ENCODE data around the gene FAM193B. TPM values are rescaled to one million over a fixed set of nuclear protein-coding genes. Genes with fewer than 3 reads are reported as not detected.

The FAM193B gene
- total RNA-seq, 2 experiments from 2014 or later: 95.8 to 105 TPM

DNA sequence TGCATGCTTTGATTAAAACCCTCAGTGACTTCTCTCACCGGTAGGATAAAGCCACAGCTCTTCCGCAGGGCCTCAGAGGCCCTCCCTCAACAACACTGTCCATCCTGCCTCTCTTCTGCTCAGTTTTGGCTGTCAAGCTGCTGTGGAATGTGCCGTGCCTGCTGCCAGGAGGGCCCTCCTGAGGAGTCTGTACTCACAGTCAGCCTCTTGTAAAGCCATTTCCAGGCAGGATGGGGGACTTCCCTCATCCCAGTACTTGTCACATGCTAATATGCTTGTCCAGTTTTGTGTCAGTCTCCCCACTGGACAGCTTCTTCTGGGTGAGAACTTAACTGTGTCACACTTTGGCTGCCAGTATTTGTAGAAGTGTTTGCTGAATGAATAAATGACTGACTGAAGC, 23.7 kb downstream of the FAM193B start:
- DNase-seq (no peak), ATAC-seq (no peak)
- no peaks in the 10 kb centered on the region for H3K9me3 Mint-ChIP-seq (ENCODE audit: insufficient read depth)
- H3K27me3 Mint-ChIP-seq (ENCODE audit: low read depth): no peaks in the 10 kb centered on the region
- H3K36me3 Mint-ChIP-seq (ENCODE audit: low read depth): peaks cover 24% of the 10 kb centered on the region
- peak overlapping the region; percentile 50 for H3K27ac Mint-ChIP-seq
- ChIA-PET POLR2A (no interaction called here), CTCF (no interaction called here)
- no peak overlapping the region for H3K4me3 Mint-ChIP-seq
- H3K4me1 Mint-ChIP-seq (ENCODE audit: low read depth): no peaks in the 10 kb centered on the region

DNA sequence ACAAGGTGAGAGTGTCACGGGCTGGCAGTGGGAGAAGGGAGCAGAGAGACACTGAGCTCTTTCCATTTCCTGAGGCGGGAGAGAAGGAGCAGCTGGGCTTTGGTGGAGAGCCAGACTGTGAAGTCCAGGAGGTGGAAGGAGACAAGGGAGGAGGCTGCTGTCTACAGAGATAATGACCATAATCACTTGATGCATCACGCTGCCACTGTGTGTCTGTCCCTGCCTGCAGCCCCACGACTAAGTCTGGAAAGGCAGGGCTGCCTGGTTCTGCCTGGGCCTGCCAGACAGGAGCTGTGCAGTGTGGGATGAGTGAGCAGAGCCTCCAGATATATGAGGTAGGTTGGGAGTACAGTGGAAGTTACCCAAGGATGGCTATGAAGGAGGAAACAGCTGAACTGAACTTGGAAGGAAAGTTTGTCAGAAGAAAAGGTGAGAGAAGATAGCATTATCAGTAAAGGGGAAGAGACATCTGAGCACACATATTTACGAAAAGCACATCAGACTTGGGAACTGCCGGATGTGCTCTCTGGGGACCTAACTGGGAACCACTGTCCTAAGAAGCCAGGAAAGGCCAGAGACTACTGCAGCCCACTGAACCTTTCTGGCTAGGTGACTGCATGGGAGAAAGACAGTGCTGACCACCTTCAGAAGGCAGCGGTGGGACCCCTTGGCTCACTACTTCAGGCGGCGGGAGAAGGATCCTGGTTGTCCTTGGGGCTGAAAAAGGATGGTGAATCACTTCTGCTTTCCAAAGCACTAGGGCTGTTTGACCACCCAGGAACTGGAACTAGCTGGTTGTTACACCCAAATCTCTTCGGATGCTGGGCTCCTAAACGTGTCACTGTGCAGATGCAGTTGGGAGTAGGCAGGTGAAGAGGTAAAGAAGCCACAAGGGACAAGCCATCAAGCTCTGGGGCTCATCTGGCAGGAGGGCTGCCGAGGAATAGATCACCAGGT, 24.8 kb downstream of the FAM193B start:
- Mint-ChIP-seq H3K4me3 (no peak overlapping the region), H3K36me3 (ENCODE audit: low read depth) (peaks cover 26% of the 10 kb centered on the region), H3K9me3 (ENCODE audit: insufficient read depth) (no peaks in the 10 kb centered on the region), H3K27ac (no peak overlapping the region), H3K4me1 (ENCODE audit: low read depth) (no peaks in the 10 kb centered on the region), H3K27me3 (ENCODE audit: low read depth) (no peaks in the 10 kb centered on the region)
- ATAC-seq (no peak), DNase-seq (no peak)
- POLR2A ChIA-PET: no interaction called here
- CTCF ChIA-PET: no interaction called here

DNA sequence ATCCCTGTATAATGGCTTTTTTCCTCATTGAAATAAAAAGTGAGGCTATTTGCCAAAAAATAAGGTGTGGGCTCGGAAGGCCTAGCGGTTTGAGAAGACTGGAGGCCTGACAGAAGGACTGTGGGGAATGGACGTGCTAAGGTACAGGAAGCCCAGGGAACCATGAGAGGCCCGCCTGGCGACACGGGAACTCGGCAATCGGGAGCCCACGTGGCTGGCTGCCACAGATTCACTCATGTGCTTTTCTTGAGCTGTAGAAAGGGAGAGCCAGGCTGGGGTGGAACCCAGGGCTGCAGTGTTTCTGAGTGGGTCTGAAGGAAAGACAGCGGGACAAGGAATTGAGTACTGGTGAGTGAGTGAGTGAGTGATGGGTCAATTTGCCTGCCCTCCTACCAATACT, 25.7 kb downstream of the FAM193B start:
- Mint-ChIP-seq H3K4me3 (no peak overlapping the region), H3K9me3 (ENCODE audit: insufficient read depth) (no peaks in the 10 kb centered on the region)

DNA sequence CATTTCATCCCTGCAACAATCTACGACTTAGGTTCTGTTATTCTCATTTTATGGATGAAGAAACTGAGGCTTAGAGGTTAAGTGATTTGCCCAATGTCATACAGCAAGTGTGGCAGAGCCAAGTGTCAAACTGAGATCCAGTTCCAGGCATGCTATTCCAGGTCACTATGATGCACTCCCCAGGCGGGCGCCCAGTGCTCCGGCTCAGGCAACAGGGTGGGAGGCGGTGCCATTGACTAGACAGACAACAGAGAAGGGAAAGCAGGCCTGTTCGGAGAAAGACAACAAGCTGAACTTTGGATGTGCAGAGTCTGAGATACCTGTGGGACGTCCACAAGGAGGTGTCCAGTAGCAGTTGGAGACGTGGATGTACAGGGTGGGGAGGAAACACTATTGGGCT, 26.8 kb downstream of the FAM193B start:
- Mint-ChIP-seq H3K27ac (no peak overlapping the region), H3K36me3 (ENCODE audit: low read depth) (peaks cover 25% of the 10 kb centered on the region), H3K27me3 (ENCODE audit: low read depth) (no peaks in the 10 kb centered on the region), H3K4me3 (no peak overlapping the region), H3K9me3 (ENCODE audit: insufficient read depth) (no peaks in the 10 kb centered on the region), H3K4me1 (ENCODE audit: low read depth) (no peaks in the 10 kb centered on the region)
- CTCF ChIA-PET: interaction anchor here (1.0 kb wide), 1 partner anchor 11 kb away, joined by 3 read pairs; the partner anchor contains the start of gene DDX41
- ATAC-seq (no peak), DNase-seq (no peak)
- POLR2A ChIA-PET: no interaction called here

More for the DNA sequence above, 25.7 kb downstream of the FAM193B start:
- Mint-ChIP-seq H3K4me1 (ENCODE audit: low read depth) (no peaks in the 10 kb centered on the region), H3K36me3 (ENCODE audit: low read depth) (peaks cover 26% of the 10 kb centered on the region), H3K27me3 (ENCODE audit: low read depth) (no peaks in the 10 kb centered on the region), H3K27ac (no peak overlapping the region)
- POLR2A ChIA-PET: no interaction called here
- ATAC-seq (no peak), DNase-seq (no peak)
- CTCF ChIA-PET: no interaction called here

DNA sequence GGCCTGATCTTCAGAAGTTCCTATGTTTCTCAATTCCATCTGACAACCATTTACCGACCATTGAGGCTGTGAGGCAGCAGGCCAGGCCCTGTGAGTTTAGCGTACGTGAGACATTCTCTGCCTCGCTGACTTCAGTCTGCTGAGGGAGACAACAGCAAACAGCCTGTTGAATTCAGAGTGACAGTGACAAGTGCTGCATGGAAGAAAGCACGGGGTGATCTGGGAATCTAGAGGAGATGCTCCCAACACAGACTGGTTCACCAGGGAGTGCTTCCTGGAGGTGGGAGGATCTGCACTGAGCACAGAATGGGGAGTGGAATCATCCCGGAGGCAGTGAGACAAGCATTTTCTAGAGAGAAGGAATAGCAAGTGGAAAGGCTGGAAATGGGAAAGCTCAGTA, 27.6 kb downstream of the FAM193B start:
- Mint-ChIP-seq H3K36me3 (ENCODE audit: low read depth) (peaks cover 22% of the 10 kb centered on the region), H3K27me3 (ENCODE audit: low read depth) (no peaks in the 10 kb centered on the region), H3K4me1 (ENCODE audit: low read depth) (peaks cover 1% of the 10 kb centered on the region), H3K4me3 (no peak overlapping the region), H3K9me3 (ENCODE audit: insufficient read depth) (no peaks in the 10 kb centered on the region), H3K27ac (no peak overlapping the region)
- CTCF ChIA-PET: interaction anchor here (1.0 kb wide), 1 partner anchor 10 kb away, joined by 3 read pairs; the partner anchor contains the start of gene DDX41
- POLR2A ChIA-PET: no interaction called here
- no peak for DNase-seq
- ATAC-seq: no peak

DNA sequence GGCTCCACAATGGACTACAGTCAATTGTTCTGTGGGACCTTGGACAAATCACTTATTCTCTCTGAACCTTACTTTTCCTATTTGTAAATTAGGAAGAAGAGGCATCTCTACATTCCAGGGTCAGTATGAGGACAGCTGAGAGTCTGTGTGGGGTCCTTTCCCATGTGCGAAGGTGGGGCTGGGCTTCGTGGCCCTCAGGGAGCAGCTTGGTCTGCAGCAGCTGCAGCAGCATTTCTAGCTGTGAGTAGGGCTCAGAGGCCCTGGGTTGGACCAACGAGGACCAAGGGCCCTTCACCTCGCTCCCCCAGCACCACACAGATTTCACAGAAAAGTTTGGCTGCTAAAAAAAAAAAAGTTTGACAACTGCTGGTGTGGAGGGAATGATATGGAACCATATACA, 28.2 kb downstream of the FAM193B start:
- Mint-ChIP-seq H3K9me3 (ENCODE audit: insufficient read depth) (no peaks in the 10 kb centered on the region), H3K4me3 (no peak overlapping the region), H3K27me3 (ENCODE audit: low read depth) (no peaks in the 10 kb centered on the region), H3K36me3 (ENCODE audit: low read depth) (peaks cover 27% of the 10 kb centered on the region), H3K4me1 (ENCODE audit: low read depth) (peaks cover 7% of the 10 kb centered on the region), H3K27ac (no peak overlapping the region)
- DNase-seq: no peak
- ChIA-PET POLR2A (no interaction called here), CTCF (no interaction called here)
- ATAC-seq: no peak

DNA sequence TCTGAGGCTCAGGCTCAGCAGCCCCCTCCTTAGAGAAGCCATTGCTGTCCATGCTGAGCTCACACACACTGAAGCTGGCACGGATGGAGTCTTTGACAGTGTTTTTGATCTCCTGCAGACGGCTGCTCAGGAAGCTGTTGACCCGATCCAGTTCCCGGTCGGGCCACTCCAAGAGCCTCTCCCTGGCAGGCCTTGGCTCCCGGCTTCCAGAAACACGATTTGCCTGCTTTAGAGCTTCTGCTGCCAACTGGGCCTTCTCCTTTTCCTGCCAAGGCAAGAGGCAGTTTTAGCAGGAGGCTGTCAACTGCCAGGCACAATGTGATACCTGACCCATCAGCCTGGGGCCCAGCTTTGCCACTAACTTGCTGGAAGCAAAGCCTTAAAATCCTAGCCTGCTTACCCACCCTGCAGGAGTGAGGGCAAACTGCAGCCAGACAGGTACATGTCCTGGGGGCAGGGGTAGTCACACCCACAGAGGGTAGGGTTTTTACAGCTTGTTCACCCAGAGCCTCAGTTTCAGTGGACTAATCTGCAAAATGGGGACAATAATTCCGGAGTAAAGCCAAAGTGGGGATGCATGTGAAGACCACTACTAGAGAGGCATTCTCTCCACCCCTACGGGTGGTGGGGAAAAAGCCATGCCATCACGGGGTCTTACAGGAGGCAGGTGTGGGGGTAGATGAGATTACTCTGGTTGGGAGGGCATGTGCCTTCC, 29.3 kb downstream of the FAM193B start:
- H3K36me3 Mint-ChIP-seq (ENCODE audit: low read depth): peaks cover 29% of the 10 kb centered on the region
- H3K9me3 Mint-ChIP-seq (ENCODE audit: insufficient read depth): no peaks in the 10 kb centered on the region
- peaks cover 18% of the 10 kb centered on the region for H3K4me1 Mint-ChIP-seq (ENCODE audit: low read depth)
- H3K27ac Mint-ChIP-seq: no peak overlapping the region
- DNase-seq (no peak), ATAC-seq (no peak)
- CTCF ChIA-PET: interaction anchor here (1.2 to 2.0 kb wide), 2 partner anchors 9 to 23 kb away, joined by 3 to 6 read pairs; no protein-coding TSS in a partner anchor
- POLR2A ChIA-PET: interaction anchor here (0.8 to 1.0 kb wide), 2 partner anchors 14 to 54 kb away, joined by 3 read pairs; no protein-coding TSS in a partner anchor
- H3K4me3 Mint-ChIP-seq: no peak overlapping the region
- H3K27me3 Mint-ChIP-seq (ENCODE audit: low read depth): no peaks in the 10 kb centered on the region

DNA sequence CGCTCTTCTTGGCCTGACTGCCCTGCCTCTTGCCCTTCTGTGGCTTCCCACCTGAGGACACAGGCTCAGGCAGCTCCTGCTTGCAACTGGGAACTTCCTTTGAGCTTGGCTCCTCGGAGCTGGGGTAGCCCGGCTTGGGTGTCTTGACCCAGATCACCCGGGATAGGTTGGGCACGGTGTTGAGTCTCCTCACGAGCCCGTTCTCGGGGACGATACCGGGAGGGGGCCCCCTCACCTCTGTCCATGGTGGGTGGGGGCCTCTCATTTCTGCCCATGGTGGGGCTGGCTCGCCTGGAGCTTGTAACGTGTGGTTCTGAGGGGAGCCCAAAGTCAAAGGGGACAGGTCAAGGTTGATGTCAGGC, 29.8 kb downstream of the FAM193B start:
- no peak for DNase-seq
- ChIA-PET CTCF (interaction anchor here (2.0 kb wide), 1 partner anchor 23 kb away, joined by 6 read pairs; no protein-coding TSS in a partner anchor), POLR2A (interaction anchor here (0.8 to 1.0 kb wide), 2 partner anchors 14 to 54 kb away, joined by 3 read pairs; no protein-coding TSS in a partner anchor)
- no peak overlapping the region for H3K27ac Mint-ChIP-seq
- ATAC-seq: no peak
- peaks cover 32% of the 10 kb centered on the region for H3K36me3 Mint-ChIP-seq (ENCODE audit: low read depth)
- no peaks in the 10 kb centered on the region for H3K9me3 Mint-ChIP-seq (ENCODE audit: insufficient read depth)
- H3K4me1 Mint-ChIP-seq (ENCODE audit: low read depth): peaks cover 23% of the 10 kb centered on the region
- no peak overlapping the region for H3K4me3 Mint-ChIP-seq
- no peaks in the 10 kb centered on the region for H3K27me3 Mint-ChIP-seq (ENCODE audit: low read depth)

DNA sequence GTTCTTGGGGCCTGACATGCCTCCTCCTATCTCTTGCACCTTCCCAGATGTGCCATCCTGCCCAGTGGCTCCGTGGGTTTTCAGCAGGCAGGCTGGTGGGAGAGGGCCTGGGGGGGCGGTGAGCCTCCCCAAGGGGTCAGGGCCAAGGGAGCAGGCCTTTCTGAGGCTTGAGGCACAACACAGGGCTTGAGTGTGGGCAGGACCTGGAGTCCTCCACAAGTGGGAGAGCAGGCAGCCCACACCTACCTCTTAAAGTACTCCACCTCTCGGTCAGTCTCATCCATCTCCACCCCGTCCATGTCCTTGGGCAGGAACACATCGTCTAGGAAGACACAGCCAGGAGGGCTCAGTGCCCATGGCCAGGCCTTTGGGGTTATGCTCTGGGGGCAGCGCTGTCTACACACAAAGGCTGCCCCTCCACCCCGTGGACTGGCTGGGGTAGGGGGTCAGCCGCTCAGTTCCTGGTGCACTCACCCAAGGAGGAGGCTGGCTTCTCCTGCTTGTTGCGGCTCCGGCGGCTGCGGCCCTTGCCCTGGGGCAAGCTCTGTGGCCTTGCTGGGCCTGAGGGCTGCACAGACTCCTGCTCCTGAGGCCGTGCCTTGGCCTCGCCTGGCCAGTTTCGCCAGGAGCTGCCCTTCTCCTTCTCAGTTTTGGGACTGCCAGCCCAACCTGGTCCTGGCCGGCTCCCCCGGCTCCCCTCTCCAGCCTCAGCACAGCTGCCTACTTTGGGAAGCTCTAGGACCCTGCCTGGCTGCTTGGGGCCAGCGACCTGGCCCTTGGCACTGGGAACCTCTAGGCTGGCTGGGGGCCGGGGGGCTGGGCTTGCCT, 30.4 kb downstream of the FAM193B start:
- CTCF ChIA-PET: interaction anchor here (2.0 kb wide), 1 partner anchor 22 kb away, joined by 6 read pairs; no protein-coding TSS in a partner anchor
- ATAC-seq (no peak), DNase-seq (no peak)
- Mint-ChIP-seq H3K4me3 (no peak overlapping the region), H3K4me1 (ENCODE audit: low read depth) (peaks cover 28% of the 10 kb centered on the region), H3K9me3 (ENCODE audit: insufficient read depth) (no peaks in the 10 kb centered on the region), H3K27me3 (ENCODE audit: low read depth) (no peaks in the 10 kb centered on the region), H3K27ac (no peak overlapping the region), H3K36me3 (ENCODE audit: low read depth) (peaks cover 29% of the 10 kb centered on the region)
- POLR2A ChIA-PET: interaction anchor here (0.8 to 1.0 kb wide), 2 partner anchors 15 to 53 kb away, joined by 3 read pairs; no protein-coding TSS in a partner anchor

DNA sequence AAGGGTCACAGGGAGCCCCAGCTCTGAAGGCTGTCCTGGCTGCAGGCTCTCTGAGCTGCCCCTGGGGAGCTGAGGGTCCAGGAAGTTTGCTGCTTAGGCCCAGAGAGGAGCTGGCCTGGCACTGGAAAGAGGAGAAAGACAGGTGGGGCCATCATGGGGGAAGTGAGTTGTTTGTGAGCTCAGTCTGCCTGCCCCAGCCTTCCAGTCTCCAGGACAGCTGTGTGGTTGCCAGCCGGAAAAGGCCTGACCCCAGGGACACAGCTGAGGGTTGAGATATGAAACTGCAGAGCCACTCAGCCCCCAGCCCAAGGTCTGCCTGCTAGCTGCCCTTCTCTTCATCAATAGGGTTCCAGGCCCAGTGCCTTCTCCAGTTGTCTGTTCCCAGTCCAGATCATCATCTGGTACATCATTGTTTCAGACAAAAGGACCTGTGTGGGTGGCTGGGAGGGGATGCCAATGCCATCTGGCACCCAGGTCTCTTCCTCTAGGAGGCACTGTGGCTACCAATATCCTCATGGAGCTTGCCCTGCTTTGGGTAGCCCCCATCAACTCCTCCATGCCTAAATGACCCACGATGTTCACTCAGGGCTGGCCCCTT, 33.3 kb downstream of the FAM193B start:
- POLR2A ChIA-PET: no interaction called here
- Mint-ChIP-seq H3K4me3 (no peak overlapping the region), H3K27ac (peak overlapping the region; percentile 84), H3K4me1 (ENCODE audit: low read depth) (peaks cover 39% of the 10 kb centered on the region), H3K36me3 (ENCODE audit: low read depth) (peaks cover 37% of the 10 kb centered on the region), H3K27me3 (ENCODE audit: low read depth) (no peaks in the 10 kb centered on the region), H3K9me3 (ENCODE audit: insufficient read depth) (no peaks in the 10 kb centered on the region)
- ATAC-seq (no peak), DNase-seq (no peak)
- CTCF ChIA-PET: interaction anchor here (0.9 to 1.4 kb wide), 2 partner anchors 26 to 64 kb away, joined by 3 to 4 read pairs; no protein-coding TSS in a partner anchor

DNA sequence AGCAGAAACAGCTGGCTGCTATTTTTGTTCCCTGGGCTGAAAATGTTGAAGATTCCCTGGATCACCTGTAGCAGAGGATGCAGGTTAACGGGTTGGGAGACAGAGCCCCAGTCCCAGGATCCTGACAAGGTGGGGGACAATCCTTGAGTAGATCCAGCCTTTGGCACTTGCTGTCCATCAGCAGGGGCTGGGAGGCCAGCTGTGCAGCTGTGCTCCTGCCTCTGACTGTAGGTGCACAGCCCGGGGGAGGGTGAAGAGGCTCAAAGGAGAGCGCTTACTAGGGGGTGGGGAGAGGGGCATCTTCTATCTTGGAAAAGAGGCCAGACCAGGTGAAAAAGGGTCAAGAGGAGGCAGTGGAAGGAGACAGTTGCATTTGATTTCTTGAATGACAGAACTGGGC, 34.1 kb downstream of the FAM193B start:
- DNase-seq (no peak), ATAC-seq (no peak)
- Mint-ChIP-seq H3K36me3 (ENCODE audit: low read depth) (peaks cover 40% of the 10 kb centered on the region), H3K4me3 (no peak overlapping the region), H3K4me1 (ENCODE audit: low read depth) (peaks cover 46% of the 10 kb centered on the region), H3K27me3 (ENCODE audit: low read depth) (no peaks in the 10 kb centered on the region), H3K27ac (peak overlapping the region; percentile 84), H3K9me3 (ENCODE audit: insufficient read depth) (no peaks in the 10 kb centered on the region)
- ChIA-PET POLR2A (no interaction called here), CTCF (no interaction called here)

Measured in activated CD8-positive, alpha-beta T cell treated with anti-CD3 and anti-CD28 coated beads, Interleukin-2, amount 10 ng/mL, durations not matched to agents 7 days and 5 days (primary cell).